T47D (cell line): ENCODE results near the gene TAF10.

Experiments used
- DNase-seq, 2 experiments: peaks; one replicate each; pipeline versions ENCODE4 v3.0.0 to v3.0.0-alpha.2; 2011 to 2012; ENCODE audit warnings: low read depth in 1 of 2, low spot score in 1 of 2
- JUND ChIP-seq: IDR thresholded peaks from 2 replicates; pipeline ENCODE4 v1.6.1; 2012; ENCODE audit warnings: low read depth
- in situ Hi-C: cut with HindIII; loops from 2 replicates; pipeline ENCODE4 v1.10.0; 2016; ENCODE audit warnings: low sequenced_read_pairs, low pct_unique_long_range_greater_than_20kb

The TAF10 gene

DNA sequence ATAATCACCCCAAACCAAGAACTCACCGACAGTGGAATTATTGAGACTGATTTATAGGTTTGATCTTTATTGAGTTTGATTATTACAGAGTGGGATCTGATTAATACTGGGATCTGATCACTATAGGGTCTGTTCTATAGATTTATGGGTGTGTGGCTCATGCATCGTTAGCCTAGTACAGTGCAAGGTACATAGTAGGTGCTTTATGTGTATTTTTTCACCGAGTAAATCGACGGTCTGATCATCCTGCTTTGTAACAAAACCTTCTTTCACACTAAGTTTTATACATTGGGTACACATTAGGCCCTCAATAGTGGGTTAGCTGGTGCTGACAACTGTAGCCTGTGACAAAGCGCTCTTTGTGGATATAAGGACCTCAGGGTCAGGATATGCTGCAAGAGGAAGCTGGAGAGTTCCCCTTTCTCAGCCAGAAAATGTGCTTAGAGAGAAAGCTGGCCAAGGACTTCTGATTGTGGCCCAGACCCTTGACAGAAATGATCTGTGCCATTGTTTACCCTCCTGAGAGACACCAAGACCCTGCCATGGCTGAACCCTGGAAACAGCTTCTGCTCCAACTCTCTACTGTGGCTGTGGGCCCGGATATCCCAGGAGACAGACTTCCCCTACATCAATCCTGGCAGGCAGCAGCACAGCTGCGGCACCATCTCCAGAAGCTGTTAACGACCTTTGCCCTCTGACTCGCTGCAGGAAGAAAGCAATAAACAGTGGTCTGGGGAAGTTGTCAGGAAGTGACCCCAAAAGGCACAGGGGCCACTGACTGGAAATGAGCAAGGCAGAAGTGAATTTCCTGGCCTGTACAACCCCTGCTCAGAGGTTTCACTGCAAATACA lies 23.3 kb upstream of the TAF10 start:
- no peak for DNase-seq
- in situ Hi-C loops, result no loop called here
- no peak for TF ChIP-seq JUND

DNA sequence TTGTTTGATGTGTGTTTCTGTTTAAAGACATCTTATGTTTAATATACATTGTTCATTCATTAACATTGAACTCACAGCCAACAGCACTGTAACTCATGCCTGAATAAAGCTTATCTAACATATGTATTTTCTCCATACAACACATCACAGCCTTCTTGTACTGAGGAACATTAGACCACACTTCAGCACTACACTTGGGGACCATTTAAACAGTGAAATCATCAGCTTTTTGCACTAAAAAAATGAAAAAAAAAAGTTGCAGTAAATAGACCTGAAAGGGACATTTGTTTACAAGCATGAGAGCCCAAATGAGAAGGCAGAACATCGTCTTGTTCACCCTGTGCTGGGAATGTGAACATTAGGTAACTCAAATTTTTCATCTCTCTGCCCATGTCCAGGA lies 22.5 kb upstream of the TAF10 start:
- no peak for DNase-seq
- TF ChIP-seq JUND, result no peak
- in situ Hi-C loops, result no loop called here

GRCh38 chr11:6633422-6634408 lies 21.7 kb upstream of the TAF10 start:
- DNase-seq, result no peak
- TF ChIP-seq JUND, result no peak
- in situ Hi-C loops, result no loop called here

- in situ Hi-C loops, result no loop called here
- no peak for TF ChIP-seq JUND
- DNase-seq, result no peak
These were observed 20.4 kb upstream of the TAF10 start for GRCh38 chr11:6632116-6633073.

- no peak for TF ChIP-seq JUND
- in situ Hi-C loops, result no loop called here
- DNase-seq, result no peak
These were observed 19.4 kb upstream of the TAF10 start for GRCh38 chr11:6631361-6631890.

- in situ Hi-C loops, result no loop called here
- no peak for DNase-seq
- TF ChIP-seq JUND, result no peak
These were observed 18.7 kb upstream of the TAF10 start for GRCh38 chr11:6630632-6631291.

DNA sequence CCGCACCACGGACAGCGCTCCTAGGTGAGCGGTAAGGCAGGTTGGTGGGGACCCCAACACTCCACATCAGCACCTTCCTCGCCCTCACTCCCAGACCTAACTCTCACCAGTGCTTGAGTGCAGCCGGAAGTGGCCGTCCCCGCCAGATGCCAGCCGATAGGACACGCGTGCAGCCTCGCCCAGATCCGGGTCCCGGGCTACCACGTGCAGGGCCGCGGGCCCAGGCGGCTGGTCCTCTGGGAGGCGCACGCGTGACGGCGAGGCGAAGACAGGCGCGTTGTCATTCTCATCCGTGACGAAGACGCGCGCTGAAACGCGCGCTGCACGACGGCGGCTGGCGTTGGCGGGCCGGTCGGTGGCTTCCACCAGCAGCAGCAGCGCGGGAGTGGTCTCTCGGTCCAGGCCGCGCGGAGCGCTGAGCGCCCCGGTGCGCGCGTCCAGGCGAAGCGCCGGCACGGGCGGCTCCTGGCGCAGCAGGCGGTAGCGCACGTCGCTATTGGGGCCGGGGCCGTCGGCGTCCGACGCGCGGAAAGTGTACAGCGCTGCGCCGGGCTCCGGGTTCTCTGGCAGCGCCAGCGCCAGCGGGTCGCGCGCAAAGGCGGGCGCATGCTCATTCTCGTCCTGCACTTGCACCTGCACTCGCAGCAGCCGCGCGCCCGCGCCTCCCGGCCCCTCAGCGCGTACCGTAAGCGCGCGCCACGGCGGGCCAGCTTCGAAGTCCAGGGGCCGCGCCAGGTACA lies 18.0 kb upstream of the TAF10 start:
- in situ Hi-C loops, result no loop called here
- no peak for TF ChIP-seq JUND
- no peak for DNase-seq

DNA sequence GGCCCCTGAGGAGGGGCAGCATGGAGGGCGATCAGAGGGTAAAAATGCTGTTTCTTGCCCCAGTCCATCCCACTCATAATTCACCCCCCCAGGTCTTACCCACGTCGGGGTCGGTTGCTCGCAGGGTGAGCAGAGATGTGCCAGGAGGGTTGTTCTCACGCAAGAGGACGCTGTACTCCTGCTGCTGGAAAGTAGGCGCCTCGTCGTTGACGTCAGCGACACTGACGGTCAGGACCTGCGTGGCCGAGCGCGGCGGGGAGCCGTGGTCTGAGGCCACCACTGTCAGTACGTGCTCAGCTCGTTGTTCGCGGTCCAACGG lies 17.5 kb upstream of the TAF10 start:
- TF ChIP-seq JUND, result no peak
- no peak for DNase-seq
- in situ Hi-C loops, result no loop called here

- no peak for TF ChIP-seq JUND
- in situ Hi-C loops, result no loop called here
- DNase-seq, result no peak
These were observed 16.5 kb upstream of the TAF10 start for GRCh38 chr11:6628526-6628925.

DNA sequence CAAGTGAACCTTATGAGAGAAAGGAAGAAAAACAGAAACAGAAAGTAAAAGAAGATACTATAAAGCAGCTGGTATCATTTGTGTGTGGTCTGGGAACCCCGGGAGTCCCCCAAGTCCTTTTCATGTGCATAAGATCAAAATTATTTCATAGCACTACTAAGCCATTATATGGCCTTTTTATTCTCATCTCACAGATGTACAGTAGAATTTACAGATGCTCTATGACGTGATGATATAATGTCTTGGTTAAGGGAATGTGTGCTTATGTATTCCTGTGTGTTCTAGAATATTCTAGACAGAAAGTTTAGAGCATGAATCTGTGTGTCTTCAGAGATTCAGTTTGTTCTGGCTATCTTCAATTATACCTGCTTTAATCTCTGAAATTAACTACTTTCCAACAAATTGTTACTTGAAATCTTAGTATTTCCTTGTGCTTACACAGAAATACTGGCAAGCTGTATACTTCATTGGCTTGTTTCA lies 15.8 kb upstream of the TAF10 start:
- DNase-seq, result no peak
- in situ Hi-C loops, result no loop called here
- no peak for TF ChIP-seq JUND

DNA sequence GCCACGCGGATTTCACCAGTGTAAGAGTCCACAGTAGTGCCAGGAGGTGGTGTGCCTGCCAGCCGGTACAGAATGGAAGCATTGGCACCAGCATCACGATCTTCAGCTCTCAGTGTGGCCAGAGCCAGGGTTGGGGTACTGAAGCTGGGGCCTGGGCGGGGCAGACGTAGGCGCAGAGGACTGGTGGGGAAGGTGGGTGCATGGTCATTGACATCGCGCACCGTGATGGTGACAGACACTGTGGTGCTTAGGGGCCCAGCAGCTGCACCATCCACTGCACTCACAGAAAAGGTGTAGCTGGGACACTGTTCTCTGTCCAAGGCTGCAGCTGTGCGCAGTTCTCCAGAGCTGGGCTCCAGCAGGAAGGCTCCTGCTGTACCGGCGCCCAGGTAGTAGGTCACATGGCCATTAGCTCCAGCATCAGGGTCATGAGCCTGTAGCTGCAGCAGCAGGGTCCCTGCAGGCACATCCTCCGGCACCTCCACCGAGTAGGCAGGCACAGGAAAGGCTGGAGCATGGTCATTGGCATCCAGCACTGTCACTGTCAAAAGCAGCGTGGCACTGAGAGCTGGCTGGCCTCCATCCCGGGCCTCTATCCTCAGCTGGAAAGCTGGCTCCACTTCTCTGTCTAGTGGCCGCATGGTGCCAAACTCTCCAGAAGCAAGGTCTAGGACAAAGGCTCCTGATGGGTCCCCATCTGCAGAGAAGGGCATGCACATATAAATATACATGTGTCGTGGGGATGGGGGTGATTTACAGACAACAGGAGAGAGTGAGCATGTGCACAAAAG lies 15.2 kb upstream of the TAF10 start:
- no peak for TF ChIP-seq JUND
- DNase-seq, result no peak
- in situ Hi-C loops, result no loop called here
